ENCODE results near the gene APPL1. TPM values are rescaled to one million over a fixed set of nuclear protein-coding genes. Genes with fewer than 3 reads are reported as not detected.

Gene APPL1
- total RNA-seq, 1 experiment from 2014 or later, result 18.7 TPM

DNA sequence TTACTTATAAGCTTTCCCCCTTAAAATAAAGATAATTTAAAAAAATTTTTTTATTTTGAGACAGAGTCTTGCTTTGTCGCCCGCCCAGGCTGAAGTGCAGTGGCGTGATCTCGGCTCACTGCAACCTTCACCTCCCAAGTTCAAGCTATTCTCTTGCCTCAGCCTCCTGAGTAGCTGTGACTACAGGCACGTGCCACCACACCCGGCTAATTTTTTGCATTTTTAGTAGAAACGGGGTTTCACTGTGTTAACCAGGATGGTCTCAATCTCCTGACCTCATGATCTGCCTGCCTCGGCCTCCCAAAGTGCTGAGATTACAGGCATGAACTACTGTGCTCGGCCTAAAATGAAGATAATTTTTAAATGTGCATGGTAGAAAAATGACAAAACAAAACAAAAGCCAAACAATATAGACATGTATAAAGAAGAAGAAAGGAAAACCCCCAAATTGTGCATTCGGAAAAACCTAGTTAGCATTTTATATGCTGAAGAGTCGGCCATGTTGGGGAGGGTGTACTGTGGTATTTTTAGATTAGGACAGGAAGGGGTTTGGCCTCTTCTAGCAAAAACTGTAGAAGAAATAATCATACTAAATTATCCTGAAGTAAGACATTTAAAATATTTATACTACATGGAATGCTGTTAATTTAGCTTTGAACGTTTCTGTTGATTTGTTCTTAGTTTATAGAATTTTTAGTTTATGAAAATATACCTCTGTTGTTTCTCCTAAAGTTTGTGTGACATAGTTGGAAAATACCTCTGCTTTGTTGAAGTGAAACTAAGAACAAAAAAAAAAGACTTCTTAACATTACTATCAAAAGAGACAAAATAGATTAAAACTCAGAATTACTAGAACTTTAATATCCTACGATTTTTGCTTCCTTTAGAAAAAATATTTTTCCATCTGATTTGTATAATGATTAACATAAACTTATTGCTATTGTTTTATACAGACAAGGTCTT is 7.4 kb downstream of the APPL1 start:
- Histone ChIP-seq H3K27me3 (replicated peaks) (no peaks in the 10 kb centered on the region), H3K4me3 (no peak overlapping the region), H3K9me3 (replicated peaks) (no peaks in the 10 kb centered on the region), H3K36me3 (peaks cover 10% of the 10 kb centered on the region), H3K27ac (no peak overlapping the region), H3K4me1 (replicated peaks) (peaks cover 2% of the 10 kb centered on the region)
- no peak for DNase-seq (ENCODE audit: low read depth in 1 of 2, low spot score in 2 of 2)

DNA sequence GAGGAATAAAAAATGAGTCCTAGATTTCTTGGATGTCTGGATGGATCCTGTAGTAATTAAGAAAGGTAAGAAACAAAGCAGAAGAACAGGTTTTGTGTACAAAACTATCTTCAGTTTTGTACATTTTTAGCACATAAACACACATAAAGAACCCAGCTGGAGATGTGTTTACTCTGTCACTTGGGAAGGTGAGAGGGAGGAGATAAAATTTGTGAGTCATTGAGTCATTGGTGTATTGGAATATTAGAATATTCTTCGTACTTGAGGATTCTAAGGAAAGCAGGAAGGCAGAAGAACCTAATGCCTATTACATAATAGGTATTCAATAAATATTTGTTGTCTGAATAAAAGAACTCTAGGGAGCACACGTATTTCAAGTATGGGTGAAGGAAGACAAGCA is 17.4 kb downstream of the APPL1 start:
- H3K27me3 ChIP-seq (replicated peaks), result no peaks in the 10 kb centered on the region
- H3K27ac ChIP-seq, result no peak overlapping the region
- H3K9me3 ChIP-seq (replicated peaks), result no peaks in the 10 kb centered on the region
- no peak for DNase-seq (ENCODE audit: low read depth in 1 of 2, low spot score in 2 of 2)
- no peak overlapping the region for H3K4me3 ChIP-seq
- no peaks in the 10 kb centered on the region for H3K4me1 ChIP-seq (replicated peaks)
- H3K36me3 ChIP-seq, result 0 out of 2 replicates have a peak, but pooled peaks cover 3% of the 10 kb centered on the region

DNA sequence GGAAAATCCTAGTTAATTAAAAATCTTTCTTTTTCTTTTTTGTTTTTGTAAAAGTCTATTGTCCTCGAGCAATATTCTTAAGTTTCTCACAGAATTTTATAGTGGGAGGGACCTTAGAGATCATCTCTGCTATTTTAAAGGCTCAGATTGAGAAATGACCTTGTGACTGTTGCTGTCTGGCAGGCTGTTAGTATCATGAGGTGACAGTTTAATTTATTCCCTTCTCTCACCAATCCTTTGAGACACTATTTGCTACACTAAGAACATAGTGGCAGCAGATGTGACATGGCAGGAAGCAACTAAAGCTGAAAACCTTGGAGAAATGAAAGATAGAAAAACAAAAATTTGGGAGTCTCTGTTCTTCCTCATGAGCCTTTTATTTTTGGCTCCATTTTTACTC is 24.9 kb downstream of the APPL1 start:
- Histone ChIP-seq H3K4me1 (replicated peaks) (no peaks in the 10 kb centered on the region), H3K27me3 (replicated peaks) (no peaks in the 10 kb centered on the region), H3K27ac (no peak overlapping the region), H3K36me3 (no peaks in the 10 kb centered on the region), H3K9me3 (replicated peaks) (no peaks in the 10 kb centered on the region), H3K4me3 (no peak overlapping the region)
- no peak for DNase-seq (ENCODE audit: low read depth in 1 of 2, low spot score in 2 of 2)

DNA sequence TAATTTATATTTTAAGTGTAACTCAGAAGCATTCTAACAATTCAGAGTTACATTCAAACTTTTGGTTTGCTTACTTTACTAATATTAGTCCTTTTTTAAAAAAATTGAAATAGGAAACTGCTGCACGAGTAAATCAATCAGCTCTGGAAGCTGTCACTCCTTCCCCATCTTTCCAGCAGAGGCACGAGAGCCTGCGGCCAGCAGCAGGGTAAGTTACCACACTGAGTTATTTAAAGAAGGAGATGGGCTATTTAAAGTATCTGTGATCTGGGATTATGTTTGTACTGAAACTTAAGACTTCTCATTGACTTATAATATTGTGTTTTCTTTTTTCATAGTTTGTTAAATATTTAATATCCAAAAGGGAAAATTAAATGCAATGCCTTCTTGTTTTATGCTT is 29.3 kb downstream of the APPL1 start:
- Histone ChIP-seq H3K27me3 (replicated peaks) (no peaks in the 10 kb centered on the region), H3K4me3 (no peak overlapping the region)

DNA sequence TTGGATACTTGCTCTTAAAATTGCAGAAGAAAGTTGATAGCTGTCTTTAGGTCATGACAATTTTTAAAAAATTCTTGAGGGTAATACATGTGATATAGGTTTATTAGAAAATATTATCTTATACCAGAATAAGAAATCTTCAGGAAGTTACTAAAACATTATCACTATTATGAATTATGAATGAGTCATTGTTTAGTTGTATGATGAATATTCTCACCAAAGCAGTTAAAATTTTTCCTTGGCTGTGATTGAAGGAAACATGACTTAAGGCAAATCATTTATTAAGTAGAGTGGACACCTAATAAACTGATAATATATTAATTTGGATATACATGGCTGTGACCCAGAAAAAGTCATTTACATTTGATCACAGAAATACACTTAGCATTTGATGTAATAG is 30.1 kb downstream of the APPL1 start:
- peaks cover 4% of the 10 kb centered on the region for H3K36me3 ChIP-seq
- no peaks in the 10 kb centered on the region for H3K9me3 ChIP-seq (replicated peaks)
- H3K4me1 ChIP-seq (replicated peaks), result no peaks in the 10 kb centered on the region
- no peak overlapping the region for H3K27ac ChIP-seq
- H3K4me3 ChIP-seq, result no peak overlapping the region
- H3K27me3 ChIP-seq (replicated peaks), result no peaks in the 10 kb centered on the region
- DNase-seq (ENCODE audit: low read depth in 1 of 2, low spot score in 2 of 2), result no peak

More for the DNA sequence above, 29.3 kb downstream of the APPL1 start:
- Histone ChIP-seq H3K9me3 (replicated peaks) (no peaks in the 10 kb centered on the region), H3K4me1 (replicated peaks) (no peaks in the 10 kb centered on the region), H3K36me3 (peaks cover 4% of the 10 kb centered on the region), H3K27ac (no peak overlapping the region)
- no peak for DNase-seq (ENCODE audit: low read depth in 1 of 2, low spot score in 2 of 2)

DNA sequence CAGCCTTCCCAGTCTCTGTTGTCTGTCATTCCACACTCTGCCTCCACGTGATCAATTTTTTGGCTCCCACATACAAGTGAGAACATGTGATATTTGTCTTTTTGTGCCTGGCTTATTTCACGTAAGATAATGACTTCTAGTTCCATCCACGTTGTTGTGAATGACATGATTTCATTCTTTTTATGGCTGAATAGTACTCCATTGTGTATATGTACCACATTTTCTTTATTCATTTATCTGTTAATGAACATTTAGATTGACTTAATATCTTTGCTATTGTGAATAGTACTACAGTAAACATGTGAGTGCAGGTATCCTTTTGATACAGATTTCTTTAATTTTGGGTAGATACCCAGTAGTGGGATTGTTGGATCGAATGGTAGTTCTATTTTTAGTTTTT is 33.6 kb downstream of the APPL1 start:
- H3K36me3 ChIP-seq, result peaks cover 4% of the 10 kb centered on the region
- H3K27ac ChIP-seq, result no peak overlapping the region
- no peaks in the 10 kb centered on the region for H3K4me1 ChIP-seq (replicated peaks)
- no peak for DNase-seq (ENCODE audit: low read depth in 1 of 2, low spot score in 2 of 2)
- no peak overlapping the region for H3K4me3 ChIP-seq
- H3K9me3 ChIP-seq (replicated peaks), result no peaks in the 10 kb centered on the region
- no peaks in the 10 kb centered on the region for H3K27me3 ChIP-seq (replicated peaks)

DNA sequence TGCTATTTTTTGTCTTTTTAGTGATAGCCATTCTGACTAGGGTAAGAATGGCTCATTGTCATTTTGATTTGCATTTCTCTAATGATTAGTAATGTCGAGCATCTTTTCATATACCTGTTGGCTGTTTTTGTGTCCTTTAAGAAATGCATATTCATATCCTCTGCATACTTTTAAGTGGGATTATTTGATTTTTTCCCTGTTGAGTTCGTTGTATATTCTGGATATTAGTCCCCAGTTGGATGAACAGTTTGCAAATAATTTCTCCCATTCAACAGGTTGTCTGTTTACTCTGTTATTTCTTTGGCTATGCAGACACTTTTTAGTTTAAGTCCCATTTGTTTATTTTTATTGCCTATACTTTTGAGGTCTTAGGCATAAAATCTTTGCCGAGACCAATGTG is 34.4 kb downstream of the APPL1 start:
- no peaks in the 10 kb centered on the region for H3K9me3 ChIP-seq (replicated peaks)
- H3K36me3 ChIP-seq, result peaks cover 4% of the 10 kb centered on the region
- H3K27ac ChIP-seq, result no peak overlapping the region
- H3K27me3 ChIP-seq (replicated peaks), result no peaks in the 10 kb centered on the region
- DNase-seq (ENCODE audit: low read depth in 1 of 2, low spot score in 2 of 2), result no peak
- H3K4me3 ChIP-seq, result no peak overlapping the region
- no peaks in the 10 kb centered on the region for H3K4me1 ChIP-seq (replicated peaks)

DNA sequence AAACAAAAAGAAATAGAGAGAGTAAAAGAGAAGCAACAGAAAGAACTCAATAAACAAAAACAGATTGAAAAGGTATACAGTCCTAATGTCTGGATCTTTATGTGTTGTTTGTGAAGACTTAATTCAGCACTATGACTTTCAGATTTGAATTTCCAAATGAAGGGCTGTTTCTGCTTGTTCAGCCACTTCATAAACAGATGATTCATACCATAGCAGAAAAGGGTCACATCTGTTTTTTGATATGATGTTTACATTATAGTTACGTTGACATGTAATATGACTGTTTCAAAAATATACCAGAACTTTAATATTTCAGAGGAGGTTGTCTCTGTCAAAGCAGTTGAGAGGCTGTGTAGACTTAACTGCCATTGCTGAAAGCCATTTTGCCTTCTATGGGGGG is 40.9 kb downstream of the APPL1 start:
- 0 out of 2 replicates have a peak, but pooled peaks cover 7% of the 10 kb centered on the region for H3K36me3 ChIP-seq
- no peak for DNase-seq (ENCODE audit: low read depth in 1 of 2, low spot score in 2 of 2)

DNA sequence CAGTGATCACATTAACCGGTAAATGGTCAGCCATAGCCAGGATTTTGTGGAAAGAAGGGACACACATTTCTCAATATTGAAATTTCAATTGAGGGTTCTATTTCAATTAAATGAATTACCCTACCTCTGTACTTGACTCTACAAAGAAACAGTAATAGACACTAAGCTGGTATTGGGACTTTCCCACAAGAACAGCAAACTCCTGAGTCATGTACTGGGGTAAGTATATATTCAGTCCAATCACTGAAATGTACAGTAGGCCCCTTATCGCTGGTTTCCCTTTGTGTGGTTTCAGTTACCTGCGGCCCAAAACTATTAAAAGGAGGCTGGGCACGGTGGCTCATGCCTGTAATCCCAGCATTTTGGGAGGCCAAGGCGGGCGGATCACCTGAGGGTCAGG is 47.3 kb downstream of the APPL1 start:
- no peak overlapping the region for H3K27ac ChIP-seq
- no peaks in the 10 kb centered on the region for H3K4me1 ChIP-seq (replicated peaks)
- H3K9me3 ChIP-seq (replicated peaks), result no peaks in the 10 kb centered on the region
- DNase-seq (ENCODE audit: low read depth in 1 of 2, low spot score in 2 of 2), result no peak
- H3K4me3 ChIP-seq, result no peak overlapping the region
- H3K36me3 ChIP-seq, result 0 out of 2 replicates have a peak, but pooled peaks cover under 1% of the 10 kb centered on the region
- no peaks in the 10 kb centered on the region for H3K27me3 ChIP-seq (replicated peaks)

More for the DNA sequence above, 40.9 kb downstream of the APPL1 start:
- Histone ChIP-seq H3K27ac (no peak overlapping the region), H3K9me3 (replicated peaks) (no peaks in the 10 kb centered on the region), H3K4me1 (replicated peaks) (no peaks in the 10 kb centered on the region), H3K27me3 (replicated peaks) (no peaks in the 10 kb centered on the region), H3K4me3 (no peak overlapping the region)

DNA sequence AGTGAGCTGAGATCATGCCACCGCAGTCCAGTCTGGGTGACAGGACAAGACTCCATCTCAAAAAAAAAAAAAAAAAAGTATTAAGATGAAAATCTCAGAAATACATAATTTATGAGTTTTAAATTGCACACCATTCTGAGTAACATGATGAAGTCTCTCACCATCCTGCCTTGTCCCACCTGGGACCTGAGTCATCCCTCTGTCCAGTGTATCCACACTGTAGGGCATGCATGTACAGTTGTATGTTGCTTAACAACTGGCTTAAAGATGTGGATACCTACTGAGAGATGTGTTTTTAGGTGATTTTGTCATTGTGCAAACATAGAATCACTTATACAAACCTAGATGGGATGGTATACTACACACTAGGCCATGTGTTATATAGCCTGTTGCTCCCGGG is 47.9 kb downstream of the APPL1 start:
- Histone ChIP-seq H3K27ac (no peak overlapping the region), H3K9me3 (replicated peaks) (no peaks in the 10 kb centered on the region), H3K27me3 (replicated peaks) (no peaks in the 10 kb centered on the region), H3K4me1 (replicated peaks) (no peaks in the 10 kb centered on the region), H3K4me3 (no peak overlapping the region), H3K36me3 (no peaks in the 10 kb centered on the region)
- DNase-seq (ENCODE audit: low read depth in 1 of 2, low spot score in 2 of 2), result no peak

DNA sequence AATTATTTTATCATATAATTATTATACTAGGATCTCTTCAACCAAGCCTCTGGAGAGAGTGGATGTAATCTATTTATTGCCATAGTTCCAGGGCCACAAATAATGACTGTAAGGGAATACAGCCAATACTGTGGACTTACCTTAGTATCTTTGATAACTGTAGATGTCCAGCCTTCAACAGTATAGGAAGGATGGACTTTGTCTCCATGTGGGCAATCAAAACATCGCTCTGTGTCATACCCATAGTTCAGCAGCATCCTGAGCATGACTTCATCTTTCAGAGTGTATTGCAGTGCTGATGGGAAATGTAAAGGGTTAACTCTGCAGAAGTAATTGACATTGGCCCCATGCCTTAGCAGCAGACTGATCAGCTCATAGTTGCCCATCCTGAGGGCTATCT is 50.7 kb downstream of the APPL1 start:
- no peak overlapping the region for H3K27ac ChIP-seq
- H3K9me3 ChIP-seq (replicated peaks), result no peaks in the 10 kb centered on the region
- no peaks in the 10 kb centered on the region for H3K36me3 ChIP-seq
- no peaks in the 10 kb centered on the region for H3K27me3 ChIP-seq (replicated peaks)
- H3K4me1 ChIP-seq (replicated peaks), result no peaks in the 10 kb centered on the region
- H3K4me3 ChIP-seq, result no peak overlapping the region
- DNase-seq (ENCODE audit: low read depth in 1 of 2, low spot score in 2 of 2), result no peak

DNA sequence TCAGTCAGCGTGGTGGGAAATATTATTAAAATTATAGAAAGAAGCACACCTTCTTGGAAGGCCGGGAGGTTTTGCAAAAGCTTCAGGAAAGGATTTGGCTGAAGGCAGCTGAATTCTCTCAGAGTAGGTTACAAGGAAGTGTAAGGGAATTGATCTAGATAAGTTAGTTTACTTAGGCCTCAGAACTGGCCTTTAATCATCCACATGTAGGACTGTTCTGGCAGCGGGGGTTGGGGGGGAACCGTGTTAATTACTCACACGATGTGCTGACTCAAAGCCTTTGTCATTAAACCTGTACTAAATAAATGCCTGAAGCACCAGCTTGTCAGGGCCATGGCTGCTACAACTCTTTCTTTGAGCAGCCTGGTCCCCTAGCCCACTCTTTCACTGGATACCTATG is 52.2 kb downstream of the APPL1 start:
- Histone ChIP-seq H3K9me3 (replicated peaks) (no peaks in the 10 kb centered on the region), H3K36me3 (no peaks in the 10 kb centered on the region), H3K27me3 (replicated peaks) (no peaks in the 10 kb centered on the region), H3K27ac (no peak overlapping the region), H3K4me1 (replicated peaks) (no peaks in the 10 kb centered on the region), H3K4me3 (no peak overlapping the region)
- DNase-seq (ENCODE audit: low read depth in 1 of 2, low spot score in 2 of 2), result no peak

DNA sequence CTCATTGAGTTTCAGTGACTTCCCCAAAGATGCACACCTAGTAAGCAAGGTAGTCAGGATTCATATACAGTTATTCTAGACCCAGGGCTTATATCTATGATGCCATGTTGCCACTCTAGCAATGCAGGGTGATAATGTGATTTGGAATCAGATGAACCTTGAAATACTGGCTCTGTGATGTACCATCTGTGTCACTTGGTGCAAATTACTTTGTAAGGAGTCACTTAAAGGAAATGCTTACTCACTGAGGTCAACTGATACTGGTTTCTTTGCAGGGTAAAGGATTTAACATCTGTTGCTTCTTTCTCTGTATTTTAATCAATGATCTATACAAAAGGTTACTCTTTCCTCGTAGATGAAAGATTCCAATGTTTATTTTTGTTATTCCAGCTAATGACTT is 54.2 kb downstream of the APPL1 start:
- Histone ChIP-seq H3K9me3 (replicated peaks) (no peaks in the 10 kb centered on the region), H3K36me3 (no peaks in the 10 kb centered on the region), H3K4me1 (replicated peaks) (no peaks in the 10 kb centered on the region), H3K27me3 (replicated peaks) (no peaks in the 10 kb centered on the region), H3K27ac (no peak overlapping the region), H3K4me3 (no peak overlapping the region)
- no peak for DNase-seq (ENCODE audit: low read depth in 1 of 2, low spot score in 2 of 2)

DNA sequence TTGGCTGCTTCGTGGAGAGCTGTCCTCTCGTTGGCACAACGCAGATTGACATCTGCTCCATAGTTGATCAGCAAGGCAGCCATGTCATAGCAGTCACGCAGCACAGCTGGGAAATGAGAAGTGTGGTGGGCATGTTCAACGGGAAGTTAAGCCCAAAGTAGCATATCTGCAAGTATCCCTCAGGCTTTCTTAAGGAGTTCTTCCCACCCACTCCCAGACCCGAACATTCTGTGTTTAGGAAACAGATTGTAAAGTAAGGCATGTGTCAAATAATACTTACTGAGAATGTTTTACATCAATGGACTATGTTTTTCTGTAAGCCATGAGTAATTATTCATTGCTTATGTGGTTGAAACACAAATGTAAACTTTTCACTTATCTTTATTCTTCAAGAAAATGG is 55.8 kb downstream of the APPL1 start:
- H3K4me3 ChIP-seq, result no peak overlapping the region
- no peaks in the 10 kb centered on the region for H3K27me3 ChIP-seq (replicated peaks)
- no peak overlapping the region for H3K27ac ChIP-seq
- DNase-seq (ENCODE audit: low read depth in 1 of 2, low spot score in 2 of 2), result no peak
- no peaks in the 10 kb centered on the region for H3K4me1 ChIP-seq (replicated peaks)
- no peaks in the 10 kb centered on the region for H3K9me3 ChIP-seq (replicated peaks)
- H3K36me3 ChIP-seq, result no peaks in the 10 kb centered on the region
